Osteoblast (primary cell): ENCODE data around the gene AAGAB. TPM values are rescaled to one million over a fixed set of nuclear protein-coding genes. Genes with fewer than 3 reads are reported as not detected.

Source experiments
- DNase-seq: peaks from one replicate; pipeline ENCODE4 v3.0.0; 2011; ENCODE audit warnings: low spot score, mixed read lengths; ENCODE audit not compliant: insufficient read length; ENCODE audit errors: missing footprints
- H2AFZ ChIP-seq: 2 replicates; pipeline ENCODE4 v1.6.0; 2011; ENCODE audit warnings: mild to moderate bottlenecking, low read length
- H3K27ac ChIP-seq: 2 replicates; pipeline ENCODE4 v1.5.1; 2011; ENCODE audit warnings: mild to moderate bottlenecking, low read depth, low read length, moderate library complexity
- H3K27me3 ChIP-seq: 2 replicates; pipeline ENCODE4 v1.6.0; 2012; ENCODE audit warnings: mild to moderate bottlenecking, control low read depth, inconsistent platforms, low read length, moderate library complexity; ENCODE audit not compliant: insufficient read depth
- H3K36me3 ChIP-seq: 2 replicates; pipeline ENCODE4 v1.5.1; 2011; ENCODE audit warnings: mild to moderate bottlenecking, low read length, control low read depth, moderate library complexity; ENCODE audit not compliant: insufficient read depth
- H3K4me1 ChIP-seq: 2 replicates; pipeline ENCODE4 v1.5.1; 2011; ENCODE audit warnings: mild to moderate bottlenecking, low read length, control low read depth, moderate library complexity; ENCODE audit not compliant: insufficient read depth
- H3K4me2 ChIP-seq: 2 replicates; pipeline ENCODE4 v1.6.0; 2011; ENCODE audit warnings: mild to moderate bottlenecking, low read length; ENCODE audit not compliant: insufficient read depth
- H3K4me3 ChIP-seq: fragments of 200-600 bp; sonication (generic); 3 replicates; pipeline ENCODE4 v1.5.1; 2012; ENCODE audit warnings: mild to moderate bottlenecking, low read length, inconsistent platforms; ENCODE audit not compliant: insufficient read depth
- H3K79me2 ChIP-seq: 2 replicates; pipeline ENCODE4 v1.6.0; 2012; ENCODE audit warnings: mild to moderate bottlenecking, low read length, control low read depth, inconsistent platforms; ENCODE audit not compliant: insufficient read depth
- H3K9me3 ChIP-seq: 2 replicates; pipeline ENCODE4 v1.5.1; 2011; ENCODE audit warnings: low read depth, low read length, control low read depth
- H4K20me1 ChIP-seq: 2 replicates; pipeline ENCODE4 v1.6.0; 2012; ENCODE audit warnings: mild to moderate bottlenecking, low read length, control low read depth; ENCODE audit not compliant: insufficient read depth
- total RNA-seq: library from RNA; depleted of rRNA; stranded (reverse); fragments of >200 nt; gene quantifications from 2 replicates; pipeline ENCODE4 v1.2.3, GENCODE V29; 2012
- TF ChIP-seq, protein P1 (sequence below): IDR thresholded peaks from 2 replicates; pipeline ENCODE4 v1.5.1; 2011; ENCODE audit warnings: mild to moderate bottlenecking, low read depth, low read length, moderate library complexity; ENCODE audit errors: extremely low read depth

Gene AAGAB
- total RNA-seq, 1 donor, result 51.0 TPM

- no peak overlapping the region for H2AFZ ChIP-seq
Observed at GRCh38 chr15:67227431-67227830, 27.0 kb downstream of the AAGAB start.

GRCh38 chr15:67225336-67225735, 29.1 kb downstream of the AAGAB start:
- Histone ChIP-seq H3K27ac (peak overlapping the region; percentile 86), H3K9me3 (no peaks in the 10 kb centered on the region), H2AFZ (no peak overlapping the region), H3K79me2 (peaks cover 37% of the 10 kb centered on the region), H3K4me2 (peak overlapping the region; percentile 47), H4K20me1 (no peaks in the 10 kb centered on the region), H3K4me1 (peaks cover 23% of the 10 kb centered on the region), H3K36me3 (peaks cover 12% of the 10 kb centered on the region), H3K27me3 (no peaks in the 10 kb centered on the region), H3K4me3 (no peak overlapping the region)
- TF ChIP-seq, protein P1, sequence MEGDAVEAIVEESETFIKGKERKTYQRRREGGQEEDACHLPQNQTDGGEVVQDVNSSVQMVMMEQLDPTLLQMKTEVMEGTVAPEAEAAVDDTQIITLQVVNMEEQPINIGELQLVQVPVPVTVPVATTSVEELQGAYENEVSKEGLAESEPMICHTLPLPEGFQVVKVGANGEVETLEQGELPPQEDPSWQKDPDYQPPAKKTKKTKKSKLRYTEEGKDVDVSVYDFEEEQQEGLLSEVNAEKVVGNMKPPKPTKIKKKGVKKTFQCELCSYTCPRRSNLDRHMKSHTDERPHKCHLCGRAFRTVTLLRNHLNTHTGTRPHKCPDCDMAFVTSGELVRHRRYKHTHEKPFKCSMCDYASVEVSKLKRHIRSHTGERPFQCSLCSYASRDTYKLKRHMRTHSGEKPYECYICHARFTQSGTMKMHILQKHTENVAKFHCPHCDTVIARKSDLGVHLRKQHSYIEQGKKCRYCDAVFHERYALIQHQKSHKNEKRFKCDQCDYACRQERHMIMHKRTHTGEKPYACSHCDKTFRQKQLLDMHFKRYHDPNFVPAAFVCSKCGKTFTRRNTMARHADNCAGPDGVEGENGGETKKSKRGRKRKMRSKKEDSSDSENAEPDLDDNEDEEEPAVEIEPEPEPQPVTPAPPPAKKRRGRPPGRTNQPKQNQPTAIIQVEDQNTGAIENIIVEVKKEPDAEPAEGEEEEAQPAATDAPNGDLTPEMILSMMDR, result no peak
- DNase-seq, result peak; percentile 80

More at GRCh38 chr15:67227431-67227830, 27.0 kb downstream of the AAGAB start:
- DNase-seq, result no peak
- Histone ChIP-seq H3K4me2 (no peak overlapping the region), H3K27me3 (no peaks in the 10 kb centered on the region), H4K20me1 (no peaks in the 10 kb centered on the region), H3K27ac (no peak overlapping the region), H3K4me3 (no peak overlapping the region), H3K9me3 (no peaks in the 10 kb centered on the region), H3K36me3 (peaks cover 31% of the 10 kb centered on the region), H3K4me1 (peaks cover 27% of the 10 kb centered on the region), H3K79me2 (peaks cover 30% of the 10 kb centered on the region)
- TF ChIP-seq, protein P1, result no peak

DNA sequence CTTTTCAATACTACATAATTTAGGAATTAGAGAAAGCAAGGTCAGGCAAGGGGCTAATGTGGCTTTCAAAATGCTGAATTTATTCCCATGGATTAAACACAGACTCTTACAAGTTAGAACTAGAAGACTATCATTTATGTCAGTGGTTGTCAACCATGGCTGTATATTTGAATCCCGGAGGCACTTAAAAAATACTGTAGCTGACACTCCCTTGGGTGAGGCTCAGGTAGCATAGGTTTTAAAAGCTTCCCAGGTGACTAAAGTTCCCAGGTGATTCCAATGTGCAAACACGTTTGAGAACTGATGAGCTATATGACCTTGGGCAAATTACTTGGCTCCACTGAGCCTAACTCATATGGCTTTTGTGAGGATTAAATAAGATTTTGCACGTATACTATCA, 29.6 kb downstream of the AAGAB start:
- H3K27me3 ChIP-seq, result no peaks in the 10 kb centered on the region
- no peak overlapping the region for H2AFZ ChIP-seq
- H3K4me2 ChIP-seq, result peak overlapping the region; percentile 37
- H3K4me3 ChIP-seq, result no peak overlapping the region
- peaks cover 9% of the 10 kb centered on the region for H3K36me3 ChIP-seq
- no peaks in the 10 kb centered on the region for H3K9me3 ChIP-seq
- no peaks in the 10 kb centered on the region for H4K20me1 ChIP-seq
- DNase-seq, result no peak
- H3K4me1 ChIP-seq, result peaks cover 23% of the 10 kb centered on the region
- H3K79me2 ChIP-seq, result peaks cover 37% of the 10 kb centered on the region
- TF ChIP-seq, protein P1, result no peak
- peak overlapping the region; percentile 86 for H3K27ac ChIP-seq

DNA sequence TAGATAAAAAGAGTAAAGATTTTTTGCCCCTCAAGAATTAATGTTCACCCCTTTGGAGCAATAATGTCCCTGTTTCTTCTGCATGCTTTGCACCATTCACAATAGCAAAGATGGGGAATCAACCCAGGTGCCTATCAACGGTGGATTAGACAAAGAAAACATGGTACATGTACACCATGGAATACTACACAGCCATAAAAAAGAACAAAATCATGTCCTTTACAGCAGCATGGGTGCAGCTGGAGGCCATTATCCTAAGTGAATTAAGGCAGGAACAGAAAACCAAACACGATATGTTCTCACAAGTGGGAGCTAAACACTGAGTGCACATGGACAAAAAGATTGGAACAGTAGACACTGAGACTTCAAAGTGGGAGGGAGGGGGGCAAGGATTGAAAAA, 35.2 kb downstream of the AAGAB start:
- Histone ChIP-seq H4K20me1 (no peaks in the 10 kb centered on the region), H3K36me3 (peaks cover 10% of the 10 kb centered on the region), H3K27ac (no peak overlapping the region), H2AFZ (no peak overlapping the region), H3K4me3 (no peak overlapping the region), H3K4me2 (no peak overlapping the region), H3K27me3 (no peaks in the 10 kb centered on the region), H3K79me2 (peaks cover 22% of the 10 kb centered on the region), H3K9me3 (no peaks in the 10 kb centered on the region), H3K4me1 (peaks cover 5% of the 10 kb centered on the region)
- TF ChIP-seq, protein P1, result no peak
- no peak for DNase-seq
